GDM1 (cell line): Measurements from ENCODE around the gene LDB2.
"Not testable (repeated sequence)": the region's sequence is repeated elsewhere in the genome, so short reads cannot be mapped to it uniquely, and the experiment has no call there.

ENCODE experiments used
- DNase-seq: peaks from one replicate; lab custom pipeline; 2025; lab: John Stamatoyannopoulos, UW

LDB2 gene

DNA sequence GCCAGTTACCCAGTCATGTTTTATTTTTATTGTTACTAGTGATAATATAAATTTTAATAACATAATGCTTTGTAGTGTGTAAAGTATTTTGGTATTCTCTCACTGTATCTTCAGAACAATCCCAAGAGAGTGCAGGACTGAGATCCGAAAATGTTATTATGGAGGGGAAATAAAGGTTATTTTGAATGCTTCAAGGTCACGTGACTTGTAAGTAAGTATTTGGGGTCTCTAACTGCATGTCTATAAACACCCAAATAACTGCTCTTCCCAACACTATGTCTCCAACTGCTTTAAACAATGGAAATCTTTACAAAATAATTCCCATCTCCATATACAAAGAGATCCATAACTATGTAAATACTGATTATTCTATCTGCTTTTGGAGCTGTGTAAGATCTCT, 302.2 kb downstream of the LDB2 start:
- DNase-seq: no peak

- no peak for DNase-seq
Observed at GRCh38 chr4:16594128-16594527, 304.3 kb downstream of the LDB2 start.

DNA sequence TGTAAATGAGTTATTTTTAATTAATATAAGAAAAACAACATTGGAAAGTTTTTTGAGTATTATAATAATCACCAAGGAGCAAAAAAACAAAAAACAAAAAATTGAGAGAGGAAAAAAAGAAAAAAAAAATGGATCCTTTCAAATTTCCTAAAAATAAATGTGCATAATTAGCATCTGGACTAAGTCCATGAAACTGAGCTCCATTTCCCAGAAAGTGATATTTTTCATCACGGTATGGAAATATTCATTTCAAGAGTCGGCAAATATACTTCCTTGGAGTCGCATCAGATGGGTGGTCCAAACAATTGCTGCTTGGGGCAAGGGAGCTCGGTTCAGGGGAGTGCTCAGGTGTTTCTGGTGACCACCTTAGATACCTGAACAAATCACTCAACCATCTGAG, 305.1 kb downstream of the LDB2 start:
- DNase-seq: no peak

- DNase-seq: no peak
Observed at GRCh38 chr4:16591272-16591826, 307.1 kb downstream of the LDB2 start.

GRCh38 chr4:16590797-16591196, 307.6 kb downstream of the LDB2 start:
- no peak for DNase-seq

- no peak for DNase-seq
Observed at GRCh38 chr4:16588651-16589050, 309.8 kb downstream of the LDB2 start.

- no peak for DNase-seq
Observed at GRCh38 chr4:16588149-16588548, 310.3 kb downstream of the LDB2 start.

DNA sequence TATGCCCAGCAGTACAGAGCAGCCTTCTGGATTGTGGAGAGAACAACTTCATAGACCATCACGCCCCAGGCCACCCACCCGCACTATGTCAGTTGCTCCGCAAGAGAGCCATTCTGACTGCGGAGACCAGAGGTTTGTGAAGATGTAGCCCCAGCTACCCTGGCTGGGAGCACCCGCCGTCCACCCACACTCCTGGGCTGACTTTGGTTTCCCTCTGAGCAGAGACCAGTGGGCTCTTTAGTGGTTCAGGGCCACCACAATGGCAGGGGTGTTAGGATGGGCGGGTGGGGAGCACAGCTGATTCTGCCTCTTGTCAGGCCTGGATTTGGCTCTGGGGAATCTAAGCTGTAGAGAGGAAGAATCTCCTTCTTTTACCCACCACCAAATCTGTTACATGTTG, 313.4 kb downstream of the LDB2 start:
- DNase-seq: no peak

DNA sequence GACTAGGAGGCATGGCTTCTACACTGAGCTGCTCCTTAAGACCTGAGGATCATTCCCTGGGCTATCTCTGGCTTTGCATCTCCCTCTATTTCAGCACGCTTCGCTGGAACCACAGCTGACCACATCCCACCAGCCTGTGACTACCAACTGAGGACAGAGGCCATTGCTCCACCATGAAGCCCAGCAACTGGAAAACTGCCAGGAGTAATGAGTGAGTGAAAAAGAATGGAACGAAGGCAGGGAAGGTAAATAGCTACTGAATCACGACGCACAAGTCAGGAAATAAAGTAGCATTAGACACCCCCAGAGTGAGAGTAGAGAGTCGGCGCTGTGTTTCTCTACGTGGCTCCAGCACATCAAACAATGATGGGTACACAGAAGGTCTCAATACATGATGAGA, 314.7 kb downstream of the LDB2 start:
- DNase-seq: no peak

GRCh38 chr4:16582526-16582925, 315.9 kb downstream of the LDB2 start:
- no peak for DNase-seq

GRCh38 chr4:16582036-16582435, 316.4 kb downstream of the LDB2 start:
- DNase-seq: no peak

DNA sequence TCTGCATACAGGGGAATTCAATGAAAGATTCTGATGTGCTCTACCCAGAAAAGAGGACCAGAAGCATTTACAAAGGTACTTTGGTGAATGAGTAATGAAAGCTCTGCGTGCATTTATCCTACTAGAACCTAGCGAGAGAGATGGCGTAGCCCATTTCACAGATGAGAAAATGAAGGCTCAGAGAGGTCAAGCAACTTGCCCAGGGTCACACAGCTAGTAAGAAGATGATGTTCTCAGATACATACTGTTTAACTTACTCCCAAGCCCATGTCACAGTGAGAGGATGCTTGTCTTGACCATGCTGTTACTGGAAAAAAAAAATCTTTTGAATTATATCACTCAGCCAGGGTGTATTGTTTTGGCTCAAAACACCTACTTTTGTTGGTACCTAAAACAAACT, 317.3 kb downstream of the LDB2 start:
- DNase-seq: no peak

- DNase-seq: no peak
Observed at GRCh38 chr4:16580514-16580913, 317.9 kb downstream of the LDB2 start.

DNA sequence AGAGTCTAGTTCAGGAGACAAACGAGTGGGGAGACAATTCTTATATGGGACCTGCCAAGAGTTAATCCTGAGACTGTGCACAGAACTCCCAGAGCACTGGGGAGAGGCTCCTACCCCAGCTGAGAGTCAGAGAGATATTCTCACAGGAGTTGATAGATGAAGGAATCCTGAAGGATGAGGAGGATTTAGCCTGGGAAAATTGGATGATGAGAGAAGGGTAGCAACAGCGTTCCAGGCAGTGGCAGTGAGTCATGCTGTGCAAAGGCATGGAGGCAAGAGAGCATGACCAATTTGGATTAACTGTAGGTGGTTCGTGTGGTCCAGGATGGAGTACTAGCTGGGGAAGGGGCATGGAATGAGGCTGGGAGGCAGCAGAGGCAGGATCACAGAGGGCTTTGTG, 318.6 kb downstream of the LDB2 start:
- no peak for DNase-seq

- DNase-seq: no peak
Observed at GRCh38 chr4:16577177-16577576, 321.3 kb downstream of the LDB2 start.

DNA sequence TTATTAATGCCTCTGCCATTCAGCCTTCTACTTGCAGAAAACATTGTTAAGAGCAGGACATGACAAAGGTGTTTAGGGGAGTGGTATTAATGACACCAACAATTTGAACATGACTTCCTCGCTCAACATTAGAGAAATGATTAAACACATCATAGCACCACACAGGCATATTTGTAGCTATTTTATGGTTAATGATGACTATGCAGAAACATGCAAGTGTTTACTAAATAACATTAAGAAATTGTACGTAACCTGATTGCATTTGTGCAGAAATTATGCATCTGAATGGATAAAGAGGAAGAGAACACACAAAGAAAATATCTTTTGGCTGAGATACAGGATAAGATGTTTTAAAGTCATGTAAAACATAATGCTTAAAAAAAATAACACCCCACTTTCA, 323.5 kb downstream of the LDB2 start:
- DNase-seq: no peak

- no peak for DNase-seq
Observed at GRCh38 chr4:16573739-16574138, 324.7 kb downstream of the LDB2 start.

GRCh38 chr4:16573206-16573605, 325.2 kb downstream of the LDB2 start:
- no peak for DNase-seq

GRCh38 chr4:16572631-16573030, 325.8 kb downstream of the LDB2 start:
- no peak for DNase-seq

DNA sequence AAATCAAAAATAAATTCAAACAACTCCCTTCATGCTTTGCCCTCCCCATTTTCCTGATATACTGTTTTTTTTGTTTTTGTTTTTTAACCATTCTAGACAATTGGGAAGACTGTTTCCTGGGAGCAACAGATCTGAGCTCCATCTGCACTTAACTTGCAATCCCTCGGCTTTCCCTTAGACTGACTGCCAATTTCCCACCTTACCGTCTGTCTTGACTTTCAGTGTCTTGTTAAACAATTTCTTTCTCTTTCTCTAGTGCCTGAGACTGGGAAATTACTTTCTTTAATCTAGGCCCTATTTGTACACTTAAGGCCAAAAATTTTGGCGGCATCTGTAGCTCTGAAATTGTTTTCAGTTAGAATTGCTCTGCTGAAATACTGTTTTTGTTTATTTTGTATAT, 326.3 kb downstream of the LDB2 start:
- DNase-seq: no peak

DNA sequence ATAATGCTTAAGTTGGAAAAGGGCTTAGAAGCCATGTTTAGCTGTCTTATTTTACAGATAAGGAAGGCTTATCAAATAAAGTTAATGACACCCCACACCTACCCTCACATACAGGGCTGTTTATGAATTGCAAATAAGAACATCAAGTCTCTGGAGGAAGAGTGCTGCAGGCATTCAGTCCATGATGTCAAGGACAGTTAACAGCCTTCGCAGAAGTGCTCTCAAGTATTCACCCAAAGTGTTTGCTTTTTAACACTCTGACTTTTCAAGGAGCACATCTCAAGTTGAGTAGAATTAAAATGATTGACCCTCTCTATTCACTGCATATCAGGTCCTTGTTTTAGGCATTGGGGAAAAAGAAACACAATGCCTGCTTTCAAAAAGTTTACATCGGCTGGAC, 328.7 kb downstream of the LDB2 start:
- no peak for DNase-seq

DNA sequence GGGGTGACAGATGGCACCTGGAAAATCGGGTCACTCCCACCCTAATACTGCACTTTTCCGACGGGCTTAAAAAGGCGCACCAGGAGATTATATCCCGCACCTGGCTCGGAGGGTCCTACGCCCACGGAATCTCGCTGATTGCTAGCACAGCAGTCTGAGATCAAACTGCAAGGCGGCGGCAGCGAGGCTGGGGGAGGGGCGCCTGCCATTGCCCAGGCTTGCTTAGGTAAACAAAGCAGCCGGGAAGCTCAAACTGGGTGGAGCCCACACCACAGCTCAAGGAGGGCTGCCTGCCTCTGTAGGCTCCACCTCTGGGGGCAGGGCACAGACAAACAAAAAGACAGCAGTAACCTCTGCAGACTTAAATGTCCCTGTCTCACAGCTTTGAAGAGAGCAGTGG, 341.1 kb downstream of the LDB2 start:
- not testable (repeated sequence) for DNase-seq

- no peak for DNase-seq
Observed at GRCh38 chr4:16555156-16555555, 343.3 kb downstream of the LDB2 start.

DNA sequence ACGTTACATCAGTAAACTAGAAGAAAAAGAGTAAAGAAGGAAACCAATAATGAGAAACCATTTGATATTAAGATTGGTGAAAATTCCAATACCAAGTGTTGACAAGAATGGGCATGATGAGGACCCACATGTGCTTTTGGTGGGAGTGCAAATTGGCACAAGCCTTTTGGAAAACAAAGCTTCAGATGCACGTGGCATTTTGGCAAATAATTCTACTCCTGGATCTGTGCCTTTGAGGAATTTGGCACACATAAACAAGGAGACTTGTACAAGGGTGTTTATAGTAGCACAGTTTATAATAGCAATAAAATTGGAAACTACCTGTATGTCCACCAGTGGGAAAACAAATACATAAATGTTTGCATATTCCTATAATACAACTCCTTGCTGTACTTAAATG, 347.9 kb downstream of the LDB2 start:
- no peak for DNase-seq

GRCh38 chr4:16545656-16546055, 352.8 kb downstream of the LDB2 start:
- DNase-seq: no peak
